DND-41 (cell line): ENCODE results near the gene RCAN1.
A peak's percentile ranks its signal among the peaks of the same experiment; 100 is the strongest.
"Not testable (repeated sequence)": the region's sequence is repeated elsewhere in the genome, so short reads cannot be mapped to it uniquely, and the experiment has no call there.

ENCODE experiments used
- ATAC-seq: fragments of 200-7000 bp; cut with Tn5 transposase; 3 replicates; pipeline ENCODE4 v1.9.1; 2021; ENCODE audit warnings: low read depth; ENCODE audit not compliant: insufficient read depth
- DNase-seq: peaks from one replicate; pipeline ENCODE4 v3.0.0-alpha.2; 2020
- H2AFZ ChIP-seq: 2 replicates; pipeline ENCODE4 v1.6.0; 2012; ENCODE audit warnings: low read depth, low read length
- H3K27ac ChIP-seq: 2 replicates; pipeline ENCODE4 v1.5.1; 2012; ENCODE audit warnings: low read length, inconsistent platforms
- H3K27me3 ChIP-seq: fragments of 200-600 bp; sonication (generic); 2 replicates; pipeline ENCODE4 v1.6.0; 2012; ENCODE audit warnings: low read length, mild to moderate bottlenecking, inconsistent platforms; ENCODE audit not compliant: insufficient read depth, poor library complexity
- H3K36me3 ChIP-seq: 2 replicates; pipeline ENCODE4 v1.5.1; 2012; ENCODE audit warnings: low read length, inconsistent platforms; ENCODE audit not compliant: insufficient read depth
- H3K4me1 ChIP-seq: 2 replicates; pipeline ENCODE4 v1.5.1; 2012; ENCODE audit warnings: mild to moderate bottlenecking, low read length; ENCODE audit not compliant: insufficient read depth
- H3K4me2 ChIP-seq: 2 replicates; pipeline ENCODE4 v1.6.0; 2012; ENCODE audit warnings: mild to moderate bottlenecking, moderate library complexity, low read length, inconsistent platforms; ENCODE audit not compliant: insufficient read depth
- H3K4me3 ChIP-seq, 2 experiments: fragments of 200-600 bp in 1 of 2; shearing (Covaris generic) in 1 of 2; 2 replicates each; pipeline ENCODE4 v1.5.1; 2012 to 2016; ENCODE audit warnings: inconsistent platforms in 2 of 2, low read length in 2 of 2, mild to moderate bottlenecking in 2 of 2, low read depth in 1 of 2, moderate library complexity in 1 of 2
- H3K79me2 ChIP-seq: 2 replicates; pipeline ENCODE4 v1.6.0; 2012; ENCODE audit warnings: low read length, inconsistent platforms; ENCODE audit not compliant: insufficient read depth
- H3K9ac ChIP-seq: 2 replicates; pipeline ENCODE4 v1.6.0; 2012; ENCODE audit warnings: low read depth, mild to moderate bottlenecking, inconsistent platforms, low read length, moderate library complexity
- H3K9me3 ChIP-seq: 2 replicates; pipeline ENCODE4 v1.5.1; 2012; ENCODE audit warnings: low read length, moderate library complexity, mild to moderate bottlenecking, inconsistent platforms; ENCODE audit not compliant: insufficient read depth, severe bottlenecking
- H4K20me1 ChIP-seq: 2 replicates; pipeline ENCODE4 v1.6.0; 2012; ENCODE audit warnings: low read length; ENCODE audit not compliant: insufficient read depth
- CTCF ChIP-seq: IDR thresholded peaks from 2 replicates; pipeline ENCODE4 v1.5.1; 2012; ENCODE audit warnings: borderline replicate concordance, low read length, moderate library complexity, mild to moderate bottlenecking; ENCODE audit not compliant: poor library complexity, severe bottlenecking; ENCODE audit errors: extremely low read depth
- EZH2 ChIP-seq: IDR thresholded peaks from 3 replicates; pipeline ENCODE4 v1.6.1; 2012; ENCODE audit warnings: borderline replicate concordance, low read depth, mild to moderate bottlenecking, moderate library complexity, low read length, inconsistent platforms; ENCODE audit not compliant: severe bottlenecking

RCAN1 gene

GRCh38 chr21:34611528-34611927 is 3.4 kb downstream of the RCAN1 start:
- no peak overlapping the region for H3K9ac ChIP-seq
- H3K4me3 ChIP-seq: peak overlapping the region in 1 of 2 experiments; percentile 70; a peak in 1 of 4 replicates
- H3K36me3 ChIP-seq: no peaks in the 10 kb centered on the region
- no peak overlapping the region for H2AFZ ChIP-seq
- no peak for TF ChIP-seq CTCF
- no peak for TF ChIP-seq EZH2
- H3K4me2 ChIP-seq: peak overlapping the region; percentile 88
- no peak for DNase-seq
- no peak for ATAC-seq
- peaks cover 43% of the 10 kb centered on the region for H3K4me1 ChIP-seq
- H3K27ac ChIP-seq: peak overlapping the region; percentile 33; the same call in 1 of the 2 replicates
- no peaks in the 10 kb centered on the region for H3K27me3 ChIP-seq
- H4K20me1 ChIP-seq: peaks cover 14% of the 10 kb centered on the region; the same call in 1 of the 2 replicates
- H3K79me2 ChIP-seq: peaks cover 83% of the 10 kb centered on the region
- H3K9me3 ChIP-seq: no peaks in the 10 kb centered on the region

GRCh38 chr21:34609933-34610549 is 4.9 kb downstream of the RCAN1 start:
- peaks cover 14% of the 10 kb centered on the region; the same call in 1 of the 2 replicates for H4K20me1 ChIP-seq
- ATAC-seq (no peak), DNase-seq (no peak)
- H3K9me3 ChIP-seq: no peaks in the 10 kb centered on the region
- no peak for TF ChIP-seq CTCF
- peaks cover 30% of the 10 kb centered on the region for H3K4me1 ChIP-seq
- H3K4me2 ChIP-seq: no peak overlapping the region
- no peak overlapping the region for H2AFZ ChIP-seq
- no peak overlapping the region for H3K4me3 ChIP-seq
- H3K36me3 ChIP-seq: no peaks in the 10 kb centered on the region
- H3K27ac ChIP-seq: peak overlapping the region; percentile 25; the same call in 1 of the 2 replicates
- no peak overlapping the region for H3K9ac ChIP-seq
- no peaks in the 10 kb centered on the region for H3K27me3 ChIP-seq
- peaks cover 95% of the 10 kb centered on the region for H3K79me2 ChIP-seq

GRCh38 chr21:34609244-34609932 is 5.5 kb downstream of the RCAN1 start:
- no peaks in the 10 kb centered on the region for H3K27me3 ChIP-seq
- H3K36me3 ChIP-seq: no peaks in the 10 kb centered on the region
- peaks cover 96% of the 10 kb centered on the region for H3K79me2 ChIP-seq
- no peak overlapping the region for H3K4me2 ChIP-seq
- no peak for DNase-seq
- no peak overlapping the region for H2AFZ ChIP-seq
- ATAC-seq: no peak
- peaks cover 30% of the 10 kb centered on the region for H3K4me1 ChIP-seq
- no peak overlapping the region for H3K4me3 ChIP-seq
- no peaks in the 10 kb centered on the region for H3K9me3 ChIP-seq
- TF ChIP-seq CTCF (no peak), EZH2 (no peak)
- H3K27ac ChIP-seq: no peak overlapping the region
- peaks cover 20% of the 10 kb centered on the region; the same call in 1 of the 2 replicates for H4K20me1 ChIP-seq
- no peak overlapping the region for H3K9ac ChIP-seq

GRCh38 chr21:34607376-34607775 is 7.5 kb downstream of the RCAN1 start:
- H2AFZ ChIP-seq, H3K9ac ChIP-seq, DNase-seq, ATAC-seq, H3K4me3 ChIP-seq, H3K9me3 ChIP-seq, H3K27me3 ChIP-seq, H3K36me3 ChIP-seq, H3K27ac ChIP-seq, H3K4me2 ChIP-seq: not testable (repeated sequence)
- peaks cover 11% of the 10 kb centered on the region for H3K4me1 ChIP-seq
- peaks cover 93% of the 10 kb centered on the region for H3K79me2 ChIP-seq
- peaks cover 25% of the 10 kb centered on the region; the same call in 1 of the 2 replicates for H4K20me1 ChIP-seq
